GM12864 (cell line): ENCODE results near the gene PHGDH.
A peak's percentile ranks its signal among the peaks of the same experiment; 100 is the strongest.

Experiments
- DNase-seq: peaks from one replicate; pipeline ENCODE4 v3.0.0-alpha.2; 2011; ENCODE audit warnings: low read depth
- H3K4me3 ChIP-seq: 2 replicates; pipeline ENCODE4 v1.5.1; 2011; ENCODE audit warnings: mild to moderate bottlenecking, low read depth, low read length, control low read depth
- TF ChIP-seq, protein P1 (sequence below): IDR thresholded peaks from 2 replicates; pipeline ENCODE4 v1.5.1; 2011; ENCODE audit warnings: low read depth, mild to moderate bottlenecking, moderate library complexity, low read length, control low read depth, inconsistent platforms; ENCODE audit errors: missing control alignments

The PHGDH gene

DNA sequence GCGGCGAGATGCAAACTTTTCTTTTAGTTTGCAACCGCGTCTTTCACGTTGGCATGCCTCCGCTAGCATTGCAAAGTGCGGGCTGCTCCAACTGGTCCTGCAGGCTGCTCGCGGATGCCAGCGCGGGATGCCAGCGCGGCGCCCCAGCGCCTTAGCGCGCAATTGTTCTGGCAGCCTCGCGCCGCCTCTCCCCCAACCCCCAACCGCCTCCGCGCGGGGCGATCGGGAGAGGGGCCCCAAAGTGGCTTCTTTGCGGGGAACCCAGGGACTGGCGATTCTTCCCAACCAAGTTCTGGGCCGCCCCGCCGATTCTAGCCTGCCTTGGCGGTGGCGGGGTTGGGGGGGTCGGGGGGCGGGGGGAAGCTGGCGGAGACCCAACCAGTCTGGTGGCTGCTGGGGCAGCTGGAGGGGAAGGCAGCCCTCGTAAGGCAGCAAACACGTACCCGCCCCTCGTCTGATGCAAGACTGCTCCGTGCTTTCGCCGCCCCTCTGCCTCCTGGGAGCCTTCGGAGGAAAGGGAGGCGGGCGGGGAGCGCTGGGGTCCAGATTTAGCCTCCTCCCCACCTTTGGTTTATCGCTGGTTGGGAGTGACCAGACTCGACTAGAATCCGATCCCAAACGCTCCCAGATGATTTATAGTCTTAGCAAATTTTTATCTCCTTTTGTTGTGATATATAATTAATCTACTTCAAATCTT lies 756 bp downstream of the PHGDH start:
- peak overlapping the region; percentile 65 for H3K4me3 ChIP-seq
- DNase-seq = no peak
- TF ChIP-seq, protein P1, sequence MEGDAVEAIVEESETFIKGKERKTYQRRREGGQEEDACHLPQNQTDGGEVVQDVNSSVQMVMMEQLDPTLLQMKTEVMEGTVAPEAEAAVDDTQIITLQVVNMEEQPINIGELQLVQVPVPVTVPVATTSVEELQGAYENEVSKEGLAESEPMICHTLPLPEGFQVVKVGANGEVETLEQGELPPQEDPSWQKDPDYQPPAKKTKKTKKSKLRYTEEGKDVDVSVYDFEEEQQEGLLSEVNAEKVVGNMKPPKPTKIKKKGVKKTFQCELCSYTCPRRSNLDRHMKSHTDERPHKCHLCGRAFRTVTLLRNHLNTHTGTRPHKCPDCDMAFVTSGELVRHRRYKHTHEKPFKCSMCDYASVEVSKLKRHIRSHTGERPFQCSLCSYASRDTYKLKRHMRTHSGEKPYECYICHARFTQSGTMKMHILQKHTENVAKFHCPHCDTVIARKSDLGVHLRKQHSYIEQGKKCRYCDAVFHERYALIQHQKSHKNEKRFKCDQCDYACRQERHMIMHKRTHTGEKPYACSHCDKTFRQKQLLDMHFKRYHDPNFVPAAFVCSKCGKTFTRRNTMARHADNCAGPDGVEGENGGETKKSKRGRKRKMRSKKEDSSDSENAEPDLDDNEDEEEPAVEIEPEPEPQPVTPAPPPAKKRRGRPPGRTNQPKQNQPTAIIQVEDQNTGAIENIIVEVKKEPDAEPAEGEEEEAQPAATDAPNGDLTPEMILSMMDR = no peak

DNA sequence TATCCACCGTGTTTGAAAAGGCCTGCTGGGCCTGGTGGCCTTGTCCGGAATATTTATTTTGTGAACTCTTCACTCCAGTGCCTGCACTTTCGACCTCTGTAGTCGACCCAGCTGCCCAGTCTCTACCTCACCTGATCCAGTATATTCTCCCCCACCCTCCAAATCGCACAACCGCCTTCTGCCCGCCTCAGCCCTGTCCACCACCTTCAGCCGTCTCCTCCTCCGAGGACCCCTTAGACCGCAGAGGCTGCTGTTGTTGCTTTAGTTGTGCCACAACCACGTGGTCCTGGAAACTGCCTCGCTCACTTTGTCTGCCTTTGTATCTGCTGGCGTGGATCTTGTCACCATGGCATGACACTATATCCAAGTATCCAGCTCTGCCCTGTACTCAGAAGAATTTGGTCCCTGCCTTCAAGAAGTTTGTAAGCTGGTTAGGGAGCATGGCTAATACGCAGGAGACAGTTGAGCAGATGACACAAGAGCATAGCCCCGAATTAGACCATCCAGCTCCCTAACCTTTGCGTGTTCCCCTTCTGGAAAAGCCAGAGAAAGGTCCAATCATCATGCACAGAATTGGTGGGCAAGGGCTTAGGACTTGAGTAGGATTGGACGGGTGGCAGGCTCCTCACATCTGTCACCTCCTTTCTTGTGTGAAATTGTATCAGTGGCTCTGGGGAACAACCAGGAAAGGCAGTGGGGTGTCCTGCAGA lies 1.5 kb downstream of the PHGDH start:
- TF ChIP-seq, protein P1 = no peak
- DNase-seq = no peak
- peak overlapping the region; percentile 65 for H3K4me3 ChIP-seq

DNA sequence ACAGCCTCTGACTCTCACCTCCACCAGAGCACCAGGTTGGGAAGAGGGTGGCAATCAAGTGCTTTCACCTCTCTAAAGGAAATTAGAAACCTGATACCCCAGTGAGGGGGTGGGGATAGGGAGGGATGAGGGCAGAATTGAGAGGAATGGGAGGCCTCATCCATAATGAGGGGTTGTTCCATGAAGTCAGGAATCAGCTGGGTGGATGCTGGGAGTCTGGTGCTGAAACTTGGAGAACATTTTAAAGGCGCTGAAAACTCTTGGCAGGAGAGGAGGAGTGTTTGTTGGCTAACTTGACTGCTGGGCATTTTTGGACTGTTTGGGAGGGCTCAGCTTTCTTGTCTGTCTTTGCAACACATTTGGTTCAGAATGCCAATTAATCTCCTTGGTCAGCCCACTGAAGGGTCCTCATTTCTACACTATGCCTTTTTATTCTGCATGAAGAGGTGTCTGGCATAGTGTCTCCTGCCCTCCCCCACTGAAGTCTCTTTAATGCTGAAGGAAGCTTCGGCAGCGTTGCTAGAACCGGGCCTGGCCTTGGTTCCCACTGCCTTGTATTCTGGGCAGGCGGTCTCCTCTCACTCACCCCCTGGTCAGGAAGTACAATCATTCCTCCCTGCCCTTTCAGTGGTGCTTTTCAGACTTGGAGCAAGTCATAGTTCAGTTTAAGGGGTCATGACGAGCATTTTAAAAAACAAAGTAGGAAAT lies 2.2 kb downstream of the PHGDH start:
- H3K4me3 ChIP-seq = no peak overlapping the region
- DNase-seq = no peak
- TF ChIP-seq, protein P1 = no peak

DNA sequence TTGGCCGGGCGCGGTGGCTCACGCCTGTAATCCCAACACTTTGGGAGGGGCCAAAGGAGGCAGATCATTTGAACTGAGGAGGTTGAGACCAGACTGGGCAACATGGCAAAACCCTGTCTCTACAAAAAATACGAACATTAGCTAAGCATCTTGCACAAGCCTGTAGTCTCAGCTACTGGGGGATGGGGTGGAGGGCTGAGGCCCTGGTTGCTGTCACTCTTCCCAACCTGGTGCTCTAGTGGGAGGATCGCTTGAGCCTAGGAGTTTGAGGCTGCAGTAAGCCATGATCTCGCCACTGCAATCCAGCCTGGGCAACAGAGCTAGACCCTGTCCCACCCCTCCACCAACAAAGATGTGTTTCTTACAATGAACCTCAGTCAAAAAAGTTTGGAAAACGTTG lies 2.8 kb downstream of the PHGDH start:
- no peak overlapping the region for H3K4me3 ChIP-seq
- no peak for DNase-seq
- TF ChIP-seq, protein P1 = no peak

DNA sequence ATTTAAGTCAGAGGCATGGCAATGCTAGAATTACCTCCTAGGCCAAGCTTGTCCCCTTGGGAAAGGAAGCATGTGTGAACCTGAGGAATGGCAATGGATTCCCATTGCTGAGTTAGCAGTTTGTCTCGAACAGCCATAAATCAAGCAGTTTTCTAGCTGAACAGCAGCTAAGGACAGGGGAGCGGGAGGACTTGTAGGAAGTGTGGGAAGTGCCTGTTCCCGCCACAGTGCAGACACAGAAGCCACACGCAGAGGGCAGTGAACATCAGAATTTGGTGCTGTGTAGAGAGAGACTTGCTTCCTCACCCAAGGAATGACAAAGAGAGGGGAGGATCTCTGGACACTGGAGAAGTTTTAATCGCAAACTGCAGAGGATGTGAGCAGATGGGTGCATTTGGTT lies 3.8 kb downstream of the PHGDH start:
- DNase-seq = no peak
- no peak overlapping the region for H3K4me3 ChIP-seq
- TF ChIP-seq, protein P1 = no peak

DNA sequence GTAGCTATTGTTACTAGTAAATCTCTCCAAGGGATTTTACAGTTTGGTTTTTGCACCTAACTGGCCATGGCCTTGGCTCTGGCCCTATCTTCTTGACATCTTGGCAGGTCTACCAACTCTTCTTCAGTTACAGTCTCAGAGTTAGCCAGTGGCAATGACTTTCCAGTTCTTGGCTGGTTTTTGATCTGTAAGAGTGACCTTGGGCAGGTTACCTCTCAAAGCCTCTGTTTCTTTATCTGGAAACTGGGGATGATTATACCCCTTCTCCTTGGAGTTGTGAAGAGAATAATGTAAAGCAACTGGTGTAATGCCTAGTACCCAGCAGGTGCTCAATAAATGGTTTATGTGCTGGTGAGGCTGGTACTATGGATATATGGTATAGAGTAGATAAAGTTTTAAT lies 6.7 kb downstream of the PHGDH start:
- DNase-seq = no peak
- H3K4me3 ChIP-seq = no peak overlapping the region
- TF ChIP-seq, protein P1 = no peak
